Measurements from ENCODE around the gene SCYL2.

SCYL2 gene

GRCh38 chr12:100337299-100337698, 70.3 kb downstream of the SCYL2 start:
- TF ChIP-seq EGR1 (IDR thresholded peaks at IDR 0.05) (no peak), CEBPB (IDR thresholded peaks at IDR 0.05) (no peak), USF1 (IDR thresholded peaks at IDR 0.05) (no peak)

GRCh38 chr12:100337727-100338126, 70.8 kb downstream of the SCYL2 start:
- TF ChIP-seq TCF12 (IDR thresholded peaks at IDR 0.05; ENCODE audit: low read depth): no peak
- TF ChIP-seq ZBTB7A (IDR thresholded peaks at IDR 0.05; ENCODE audit: low read depth): no peak
- no peak for TF ChIP-seq EGR1 (IDR thresholded peaks at IDR 0.05)
- no peak for TF ChIP-seq FOXM1 (IDR thresholded peaks at IDR 0.05; ENCODE audit: borderline replicate concordance, low read depth)
- TF ChIP-seq NFIC (IDR thresholded peaks at IDR 0.05): no peak
- TF ChIP-seq TEAD4 (IDR thresholded peaks at IDR 0.05): no peak
- no peak for TF ChIP-seq EP300 (IDR thresholded peaks at IDR 0.05; ENCODE audit: borderline replicate concordance)
- no peak for TF ChIP-seq RAD21 (IDR thresholded peaks at IDR 0.05; ENCODE audit: low read depth)

- TF ChIP-seq TEAD4 (IDR thresholded peaks at IDR 0.05) (no peak), MAX (IDR thresholded peaks at IDR 0.05) (no peak), USF1 (IDR thresholded peaks at IDR 0.05) (no peak), EGR1 (IDR thresholded peaks at IDR 0.05) (no peak), RAD21 (IDR thresholded peaks at IDR 0.05; ENCODE audit: low read depth) (no peak), TAF1 (IDR thresholded peaks at IDR 0.05; ENCODE audit: low read depth) (no peak)
Measured at GRCh38 chr12:100339071-100339470, 72.1 kb downstream of the SCYL2 start.

GRCh38 chr12:100345020-100345767, 78.2 kb downstream of the SCYL2 start:
- no peak for TF ChIP-seq MAX (IDR thresholded peaks at IDR 0.05)
- TF ChIP-seq TEAD4 (IDR thresholded peaks at IDR 0.05): no peak
- TF ChIP-seq USF1 (IDR thresholded peaks at IDR 0.05): no peak
- TF ChIP-seq REST (IDR thresholded peaks at IDR 0.05; ENCODE audit: low read depth): no peak
- no peak for TF ChIP-seq NFIC (IDR thresholded peaks at IDR 0.05)
- no peak for TF ChIP-seq YY1 (IDR thresholded peaks at IDR 0.05; ENCODE audit: low read depth)
- TF ChIP-seq EGR1 (IDR thresholded peaks at IDR 0.05): no peak
- no peak for TF ChIP-seq RAD21 (IDR thresholded peaks at IDR 0.05; ENCODE audit: low read depth)
- no peak for TF ChIP-seq CREB1 (IDR thresholded peaks at IDR 0.05; ENCODE audit: low read depth)
- no peak for TF ChIP-seq ZBTB7A (IDR thresholded peaks at IDR 0.05; ENCODE audit: low read depth)
- no peak for TF ChIP-seq CEBPB (IDR thresholded peaks at IDR 0.05)
- TF ChIP-seq TCF12 (IDR thresholded peaks at IDR 0.05; ENCODE audit: low read depth): no peak
- TF ChIP-seq EP300 (IDR thresholded peaks at IDR 0.05; ENCODE audit: borderline replicate concordance): no peak

GRCh38 chr12:100346660-100347059, 79.7 kb downstream of the SCYL2 start:
- TF ChIP-seq NFIC (IDR thresholded peaks at IDR 0.05): no peak
- no peak for TF ChIP-seq TAF1 (IDR thresholded peaks at IDR 0.05; ENCODE audit: low read depth)
- TF ChIP-seq REST (IDR thresholded peaks at IDR 0.05; ENCODE audit: low read depth): no peak
- TF ChIP-seq MAX (IDR thresholded peaks at IDR 0.05): no peak
- TF ChIP-seq CEBPB (IDR thresholded peaks at IDR 0.05): no peak
